ENCODE data around the gene ZKSCAN8. TPM values are rescaled to one million over a fixed set of nuclear protein-coding genes. Genes with fewer than 3 reads are reported as not detected.
"Not testable (repeated sequence)": the region's sequence is repeated elsewhere in the genome, so short reads cannot be mapped to it uniquely, and the experiment has no call there.

Gene ZKSCAN8
- total RNA-seq (51.7 and 52.8 TPM in 2 replicates), polyA plus RNA-seq (10.3 and 10.9 TPM in 2 replicates), polyA minus RNA-seq (16.1 and 18.8 TPM in 2 replicates)
- total RNA-seq (2013), result 20.5 TPM

GRCh38 chr6:28141500-28142329 lies at the start of gene ZKSCAN8:
Gene ZKSCAN8 (plus strand): TSS chr6:28141883. CDS start chr6:28148408, 6,525 bp downstream.
- H2AFZ ChIP-seq (ENCODE audit: insufficient read depth, low read depth, low read length, poor library complexity, severe bottlenecking), result peak within 1 kb of the TSS; percentile 89
- H3K9ac ChIP-seq (ENCODE audit: low read length), result peak within 1 kb of the TSS; percentile 80
- peak within 1 kb of the TSS; percentile 45 to 75 for H3K27ac ChIP-seq (ENCODE audit: low read length in 2 of 2)
- DNase-seq, result peak; percentile 87
- under 1% methylated on average over 48 of the region's 52 CpGs for WGBS (ENCODE audit: insufficient coverage)
- ATAC-seq (ENCODE audit: low read depth), result peak; percentile 80
- Mint-ChIP-seq H3K9me3 (ENCODE audit: insufficient read depth) (no peaks in the 10 kb centered on the region), H3K27ac (peak within 1 kb of the TSS; percentile 95), H3K27me3 (no peaks in the 10 kb centered on the region), H3K4me1 (peaks cover 49% of the 10 kb centered on the region), H3K4me3 (peak within 1 kb of the TSS; percentile 100)
- H3K79me2 ChIP-seq (ENCODE audit: control insufficient read depth, insufficient read depth, low read length), result peaks cover 44% of the 10 kb centered on the region
- CTCF ChIA-PET, result interaction anchor here (0.5 to 8.1 kb wide), 12 partner anchors 17 to 1015 kb away, joined by 3 to 46 read pairs (median 3); partner anchors contain the start of genes ZKSCAN4 and ZSCAN16
- peaks cover 24 to 25% of the 10 kb centered on the region in 2 donors for H3K4me1 ChIP-seq (ENCODE audit: control insufficient read depth in 2 of 2, insufficient read depth in 2 of 2, low read length in 2 of 2)
- H4K20me1 ChIP-seq (ENCODE audit: control insufficient read depth, insufficient read depth, low read length, poor library complexity, severe bottlenecking), result peaks cover 8% of the 10 kb centered on the region
- H3K9me3 ChIP-seq (ENCODE audit: control extremely low read depth in 1 of 3, control insufficient read depth in 2 of 3, insufficient read depth in 1 of 3, low read length in 2 of 3), result no peaks in the 10 kb centered on the region
- peak within 1 kb of the TSS; percentile 60 to 84 (median 73) for H3K4me3 ChIP-seq (ENCODE audit: control extremely low read depth in 1 of 5, extremely low read depth in 1 of 5, insufficient read depth in 1 of 5, low read depth in 2 of 5, low read length in 4 of 5)
- H3K4me2 ChIP-seq (replicated peaks; ENCODE audit: low read depth, low read length, poor library complexity, severe bottlenecking), result peak within 1 kb of the TSS; percentile 78
- TF ChIP-seq CTCF (IDR thresholded peaks at IDR 0.05) (no peak), EZH2 (IDR thresholded peaks at IDR 0.05; ENCODE audit: borderline replicate concordance, insufficient read depth, low read depth, low read length, poor library complexity, severe bottlenecking) (no peak)
- peaks cover 0 to 14% of the 10 kb centered on the region in 2 experiments for H3K36me3 ChIP-seq (replicated peaks in 1 of 2; ENCODE audit: control extremely low read depth in 1 of 2, control insufficient read depth in 1 of 2, extremely low read depth in 1 of 2, insufficient read depth in 2 of 2, low read length in 1 of 2)
- H3K27me3 ChIP-seq (replicated peaks in 1 of 4; ENCODE audit: control extremely low read depth in 1 of 4, control insufficient read depth in 3 of 4, insufficient read depth in 4 of 4, low read length in 3 of 4), result no peaks in the 10 kb centered on the region
- intact Hi-C loops (cut with micrococcal nuclease), result loop anchor here (1.0 to 5.0 kb wide), 10 partner anchors 17 to 754 kb away; partner anchors contain the start of genes ZKSCAN4, ZNF391, ZSCAN16 and ZSCAN9
- POLR2A ChIA-PET, result interaction anchor here (0.6 to 2.9 kb wide), 11 partner anchors 17 to 767 kb away, joined by 3 to 16 read pairs (median 5); partner anchors contain the start of genes ZKSCAN4, ZSCAN12, ZSCAN16 and ZSCAN26

- H3K27ac Mint-ChIP-seq; H2AFZ ChIP-seq (ENCODE audit: insufficient read depth, low read depth, low read length, poor library complexity, severe bottlenecking); H3K36me3 ChIP-seq (replicated peaks in 1 of 2; ENCODE audit: control extremely low read depth in 1 of 2, control insufficient read depth in 1 of 2, extremely low read depth in 1 of 2, insufficient read depth in 2 of 2, low read length in 1 of 2); ATAC-seq (ENCODE audit: low read depth); POLR2A ChIA-PET; intact Hi-C loops (cut with micrococcal nuclease); H3K27me3 Mint-ChIP-seq; H3K9ac ChIP-seq (ENCODE audit: low read length); H3K4me1 ChIP-seq (ENCODE audit: control insufficient read depth in 2 of 2, insufficient read depth in 2 of 2, low read length in 2 of 2); H3K4me3 ChIP-seq (ENCODE audit: control extremely low read depth in 1 of 5, extremely low read depth in 1 of 5, insufficient read depth in 1 of 5, low read depth in 2 of 5, low read length in 4 of 5); H3K9me3 ChIP-seq (ENCODE audit: control extremely low read depth in 1 of 3, control insufficient read depth in 2 of 3, insufficient read depth in 1 of 3, low read length in 2 of 3); DNase-seq; H3K9me3 Mint-ChIP-seq (ENCODE audit: insufficient read depth); H3K27ac ChIP-seq (ENCODE audit: low read length in 2 of 2); H3K27me3 ChIP-seq (replicated peaks in 1 of 4; ENCODE audit: control extremely low read depth in 1 of 4, control insufficient read depth in 3 of 4, insufficient read depth in 4 of 4, low read length in 3 of 4); H3K79me2 ChIP-seq (ENCODE audit: control insufficient read depth, insufficient read depth, low read length); H3K4me2 ChIP-seq (replicated peaks; ENCODE audit: low read depth, low read length, poor library complexity, severe bottlenecking); H4K20me1 ChIP-seq (ENCODE audit: control insufficient read depth, insufficient read depth, low read length, poor library complexity, severe bottlenecking): not testable (repeated sequence)
- no CpG with 5 or more reads among the region's 7 CpGs for WGBS (ENCODE audit: insufficient coverage)
- CTCF ChIA-PET, result interaction anchor here (1.0 kb wide), 1 partner anchor 27 kb away, joined by 3 read pairs; no protein-coding TSS in a partner anchor
- Mint-ChIP-seq H3K4me3 (peak overlapping the region; percentile 29), H3K4me1 (peaks cover 13% of the 10 kb centered on the region)
These were observed 39.5 kb upstream of the ZKSCAN8 start for GRCh38 chr6:28102222-28102621.

- Mint-ChIP-seq H3K27ac (peak overlapping the region; percentile 32), H3K4me1 (peaks cover 13% of the 10 kb centered on the region), H3K4me3 (peak overlapping the region; percentile 14)
- H3K4me1 ChIP-seq (ENCODE audit: control insufficient read depth in 2 of 2, insufficient read depth in 2 of 2, low read length in 2 of 2); H4K20me1 ChIP-seq (ENCODE audit: control insufficient read depth, insufficient read depth, low read length, poor library complexity, severe bottlenecking); H3K9ac ChIP-seq (ENCODE audit: low read length); H3K27me3 ChIP-seq (replicated peaks in 1 of 4; ENCODE audit: control extremely low read depth in 1 of 4, control insufficient read depth in 3 of 4, insufficient read depth in 4 of 4, low read length in 3 of 4); H3K9me3 Mint-ChIP-seq (ENCODE audit: insufficient read depth); intact Hi-C loops (cut with micrococcal nuclease); H3K9me3 ChIP-seq (ENCODE audit: control extremely low read depth in 1 of 3, control insufficient read depth in 2 of 3, insufficient read depth in 1 of 3, low read length in 2 of 3); H2AFZ ChIP-seq (ENCODE audit: insufficient read depth, low read depth, low read length, poor library complexity, severe bottlenecking); ATAC-seq (ENCODE audit: low read depth); H3K27ac ChIP-seq (ENCODE audit: low read length in 2 of 2); DNase-seq; H3K36me3 ChIP-seq (replicated peaks in 1 of 2; ENCODE audit: control extremely low read depth in 1 of 2, control insufficient read depth in 1 of 2, extremely low read depth in 1 of 2, insufficient read depth in 2 of 2, low read length in 1 of 2); H3K4me2 ChIP-seq (replicated peaks; ENCODE audit: low read depth, low read length, poor library complexity, severe bottlenecking); H3K27me3 Mint-ChIP-seq; H3K79me2 ChIP-seq (ENCODE audit: control insufficient read depth, insufficient read depth, low read length); H3K4me3 ChIP-seq (ENCODE audit: control extremely low read depth in 1 of 5, extremely low read depth in 1 of 5, insufficient read depth in 1 of 5, low read depth in 2 of 5, low read length in 4 of 5): not testable (repeated sequence)
- CTCF ChIA-PET, result interaction anchor here (1.0 kb wide), 1 partner anchor 28 kb away, joined by 3 read pairs; no protein-coding TSS in a partner anchor
- POLR2A ChIA-PET, result interaction anchor here (0.7 kb wide), 1 partner anchor 9 kb away, joined by 3 read pairs; no protein-coding TSS in a partner anchor
These were observed 39.0 kb upstream of the ZKSCAN8 start for GRCh38 chr6:28102699-28103098.
